ENCODE measurements around the gene FAM53B.

The FAM53B gene

GRCh38 chr10:124658591-124659242 is 85.5 kb downstream of the FAM53B start:
- no peak for FAIRE-seq

DNA sequence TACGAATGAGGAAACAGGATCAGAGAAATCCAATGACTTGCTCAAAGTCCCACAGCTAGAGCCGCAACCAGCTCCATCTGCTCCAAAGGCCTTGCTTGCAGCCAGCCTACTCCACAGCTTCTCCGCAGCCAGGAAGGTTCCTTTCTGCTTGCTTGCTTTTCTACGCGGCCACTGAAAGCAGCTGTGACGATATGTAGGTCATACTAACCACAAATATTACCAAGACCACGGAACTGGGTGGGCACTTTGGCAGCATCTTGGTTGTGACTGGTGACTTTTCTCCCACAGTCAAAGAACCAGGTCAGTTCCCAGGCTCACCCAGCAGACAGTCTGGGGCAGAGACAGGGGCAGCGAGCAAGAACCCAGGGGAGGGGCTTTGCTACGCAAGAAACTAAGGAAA is 86.4 kb downstream of the FAM53B start:
- FAIRE-seq = no peak

- no peak for FAIRE-seq
Observed at GRCh38 chr10:124656541-124656940, 87.6 kb downstream of the FAM53B start.

- no peak for FAIRE-seq
Observed at GRCh38 chr10:124656113-124656490, 88.1 kb downstream of the FAM53B start.

DNA sequence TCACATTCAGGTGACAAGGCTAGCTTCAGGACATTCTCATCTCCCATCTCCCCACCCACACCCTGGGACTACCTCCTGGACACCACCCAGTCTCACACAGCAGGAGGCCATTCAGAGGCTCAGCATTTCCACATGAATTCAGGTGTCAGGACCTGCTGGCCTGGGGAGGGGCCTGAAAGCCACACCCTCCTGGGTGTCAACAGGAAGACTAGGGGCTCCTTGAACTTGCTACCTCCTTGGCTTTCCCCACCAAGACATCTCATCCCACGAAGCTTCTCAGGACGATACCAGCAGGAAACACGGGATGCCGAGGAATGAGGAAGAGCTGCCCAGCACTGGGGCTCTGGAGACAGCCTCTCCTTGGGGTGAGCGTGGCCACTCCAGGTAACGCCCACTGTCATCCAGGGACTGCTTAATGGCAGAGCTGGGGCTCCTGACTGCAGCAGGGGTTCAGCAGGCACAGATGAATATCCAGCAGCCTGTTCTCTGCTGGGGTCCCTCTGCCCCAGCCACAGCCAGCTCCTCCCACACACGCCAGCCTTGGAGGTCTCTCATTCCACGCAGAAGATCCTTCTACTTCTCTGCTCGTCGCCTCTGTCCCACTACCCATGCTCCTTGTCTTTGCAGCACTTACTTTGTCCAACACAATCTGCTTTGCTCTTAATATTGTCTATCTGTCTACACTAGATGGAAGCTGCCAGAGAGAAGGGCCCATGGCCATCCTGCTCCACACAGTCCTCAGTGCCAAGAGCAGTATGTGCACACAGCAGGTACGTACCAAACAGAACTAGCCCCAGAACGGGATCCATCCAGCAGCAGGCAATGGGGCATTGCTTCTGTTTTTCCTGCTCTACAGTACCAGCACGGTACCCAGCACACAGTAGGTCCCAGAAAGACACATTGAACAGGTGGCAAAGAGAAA is 88.7 kb downstream of the FAM53B start:
- no peak for FAIRE-seq

DNA sequence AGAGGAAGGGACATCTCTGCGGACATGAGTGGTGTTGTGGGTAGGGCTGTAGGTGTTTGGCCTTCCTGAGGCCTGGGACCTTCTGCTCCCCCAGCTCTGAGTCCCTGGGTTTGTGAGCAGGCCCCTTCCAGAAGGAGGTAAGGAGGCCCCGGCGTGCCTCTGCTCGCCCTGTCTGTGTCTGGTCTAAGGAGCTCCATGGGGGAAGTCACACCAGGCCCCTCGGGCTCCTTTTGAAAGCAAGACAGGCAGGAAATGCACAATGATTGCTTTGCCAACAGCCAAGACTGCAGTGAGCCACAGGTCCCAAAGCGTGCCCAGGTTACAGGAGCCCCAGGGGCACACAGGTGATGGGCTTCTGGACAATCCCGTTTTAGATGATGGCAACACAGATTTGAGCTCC is 89.5 kb downstream of the FAM53B start:
- no peak for FAIRE-seq

DNA sequence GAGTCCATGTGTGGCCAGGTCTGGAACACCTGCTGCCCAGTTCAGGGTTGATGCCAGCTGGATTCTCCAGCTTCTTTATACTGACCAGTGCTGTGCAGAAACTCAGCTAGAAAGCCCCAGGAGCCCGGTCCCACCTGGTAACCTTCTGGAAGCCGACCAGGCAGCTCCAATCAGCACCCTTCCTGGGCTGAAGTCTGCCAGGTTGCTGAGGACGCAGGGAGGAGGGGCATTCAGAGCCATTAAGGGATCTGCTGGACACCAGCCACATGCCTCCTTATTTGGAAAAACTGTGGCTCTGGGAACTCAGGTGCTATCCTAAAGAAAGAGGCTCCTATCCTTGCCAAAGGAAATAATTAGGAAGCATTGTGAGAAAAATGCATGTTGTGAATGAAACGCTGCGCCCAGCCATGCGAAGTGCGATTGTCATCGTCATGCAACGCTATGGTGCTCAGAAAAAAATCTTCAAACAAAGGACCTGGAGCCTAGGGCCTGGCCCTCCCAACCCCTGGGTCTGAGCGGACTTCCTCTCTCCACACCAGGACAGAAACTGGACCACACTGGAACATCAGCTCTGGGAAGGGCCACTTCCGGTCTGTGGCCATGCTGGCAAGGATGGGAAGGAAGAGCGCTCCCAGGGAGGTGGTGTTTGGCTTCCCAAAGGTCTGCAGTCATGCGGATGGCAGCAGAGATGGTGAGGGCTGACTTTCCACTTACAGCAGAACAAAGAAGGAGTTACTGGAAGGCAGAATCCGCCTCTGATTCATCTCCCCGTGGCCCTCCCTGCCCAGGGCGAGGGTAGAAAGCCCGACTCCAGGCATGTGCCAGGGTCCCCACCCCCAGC is 90.1 kb downstream of the FAM53B start:
- no peak for FAIRE-seq

- no peak for FAIRE-seq
Observed at GRCh38 chr10:124653311-124653710, 90.9 kb downstream of the FAM53B start.

- no peak for FAIRE-seq
Observed at GRCh38 chr10:124652701-124653100, 91.5 kb downstream of the FAM53B start.

DNA sequence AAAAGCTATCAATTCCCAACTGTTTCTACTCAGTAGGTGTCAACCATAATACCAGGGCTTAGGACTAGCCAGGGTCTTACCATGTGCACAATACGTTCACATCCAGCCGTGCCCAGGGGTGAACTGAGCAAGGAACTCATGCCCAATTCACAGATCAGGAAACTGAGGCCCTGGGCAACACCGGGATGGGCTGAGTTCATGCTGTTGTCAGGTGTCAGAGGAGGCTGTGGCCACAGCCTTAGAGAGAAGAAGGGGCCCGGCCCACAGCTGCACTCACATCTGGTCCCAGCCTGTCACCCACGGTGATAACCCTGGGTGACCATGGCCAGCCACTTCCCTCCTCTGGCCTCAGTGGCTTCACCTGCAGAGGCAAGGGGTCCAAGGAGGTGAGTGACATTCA is 92.0 kb downstream of the FAM53B start:
- no peak for FAIRE-seq

DNA sequence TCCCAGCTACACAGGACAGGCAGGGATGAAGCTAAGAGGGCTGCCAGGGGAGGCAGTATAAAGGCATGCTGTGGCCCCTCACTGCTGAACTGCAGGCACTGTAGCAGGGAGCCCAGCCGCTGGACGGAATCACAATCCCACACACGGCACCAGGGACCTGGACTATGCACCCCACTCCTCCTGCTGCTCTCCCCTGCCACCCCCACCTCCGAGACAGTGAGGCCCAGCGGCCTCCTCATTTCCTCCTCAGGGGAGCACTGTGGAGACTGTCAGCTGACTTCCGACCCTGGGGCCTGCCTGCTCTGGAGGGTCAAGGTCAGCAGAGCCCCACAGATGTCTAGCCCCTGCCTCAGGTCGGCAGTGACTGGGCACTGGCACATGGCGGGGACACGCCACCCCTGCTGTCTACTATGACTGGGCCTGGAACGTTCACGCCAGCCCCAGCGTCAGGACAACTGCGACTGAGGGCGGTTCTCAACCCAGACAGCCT is 92.7 kb downstream of the FAM53B start:
- no peak for FAIRE-seq

GRCh38 chr10:124650820-124651401 is 93.3 kb downstream of the FAM53B start:
- no peak for FAIRE-seq

GRCh38 chr10:124650263-124650662 is 93.9 kb downstream of the FAM53B start:
- no peak for FAIRE-seq

DNA sequence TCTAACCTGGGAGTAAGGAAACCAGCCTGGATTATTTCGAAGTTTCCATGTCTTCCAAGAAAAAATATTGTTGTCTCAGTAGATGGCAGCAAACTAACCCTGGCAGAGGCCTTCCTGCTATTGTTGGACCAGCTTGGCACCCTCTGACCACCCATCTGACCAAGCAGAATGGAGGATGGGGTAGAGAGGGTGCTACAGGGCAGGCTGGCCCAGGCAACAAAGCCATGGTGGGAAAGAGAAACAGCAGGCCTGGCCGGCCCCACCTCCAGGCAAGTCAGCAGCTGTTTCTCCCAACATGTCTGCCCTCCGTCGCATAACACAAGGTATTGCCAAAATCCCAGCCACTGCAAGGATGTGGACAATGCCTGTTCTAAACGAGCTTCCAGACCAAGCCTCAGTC is 95.0 kb downstream of the FAM53B start:
- no peak for FAIRE-seq

DNA sequence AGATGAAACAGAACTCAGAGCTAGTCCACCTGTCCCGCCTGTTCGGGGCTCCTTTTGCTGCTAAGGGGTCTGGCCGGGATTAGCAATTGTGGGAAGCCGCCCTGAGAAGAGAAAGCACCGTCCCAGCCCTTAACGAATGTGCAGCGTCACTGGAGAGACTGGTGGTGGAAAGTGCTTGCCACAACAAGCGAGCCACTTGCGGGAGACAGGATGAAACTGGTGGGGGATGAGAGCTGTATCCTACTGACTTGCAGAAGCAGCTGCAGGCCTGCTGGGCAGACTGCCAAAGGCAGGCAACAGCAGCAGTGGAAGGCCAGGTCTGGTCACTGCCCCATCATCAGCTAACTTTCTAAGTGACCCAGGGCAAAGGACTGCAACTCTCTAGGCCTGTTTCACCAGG is 95.4 kb downstream of the FAM53B start:
- FAIRE-seq = no peak

GRCh38 chr10:124648131-124648475 is 96.1 kb downstream of the FAM53B start:
- FAIRE-seq = no peak

DNA sequence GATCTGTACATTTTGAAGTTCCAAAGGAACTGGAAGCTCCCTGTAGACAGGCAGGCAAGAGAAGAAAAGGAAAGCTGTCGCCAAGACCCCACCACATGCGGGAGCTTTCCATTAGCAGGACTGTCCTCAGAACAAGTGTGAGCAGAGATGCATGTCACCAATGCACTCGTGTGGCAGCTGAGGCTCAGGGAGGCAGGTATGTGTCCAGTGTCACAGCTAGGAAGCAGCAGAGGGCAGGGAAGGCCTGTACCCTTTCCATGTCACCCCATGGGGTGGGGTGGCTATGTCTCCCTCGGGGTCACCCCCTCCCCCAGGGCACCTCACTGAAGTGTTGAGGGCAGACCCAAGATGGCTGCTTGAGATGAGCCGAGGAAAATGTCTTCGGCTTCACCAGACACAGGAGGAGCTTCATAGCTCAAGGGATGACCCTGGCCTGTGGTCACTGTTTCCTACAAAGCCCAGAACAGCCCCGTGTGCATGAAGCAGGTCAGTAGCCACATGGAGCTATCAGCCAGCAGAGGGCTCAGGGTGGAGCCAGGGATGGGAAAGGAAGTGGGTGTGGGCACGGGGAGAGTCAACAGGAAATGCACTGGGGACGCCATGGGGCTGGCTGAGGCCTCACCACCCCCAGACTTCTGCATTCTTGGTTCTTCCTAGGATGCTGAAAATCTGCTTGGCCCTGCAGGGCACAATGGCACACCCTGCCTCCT is 96.6 kb downstream of the FAM53B start:
- FAIRE-seq = no peak

GRCh38 chr10:124646483-124647352 is 97.5 kb downstream of the FAM53B start:
- FAIRE-seq = no peak

DNA sequence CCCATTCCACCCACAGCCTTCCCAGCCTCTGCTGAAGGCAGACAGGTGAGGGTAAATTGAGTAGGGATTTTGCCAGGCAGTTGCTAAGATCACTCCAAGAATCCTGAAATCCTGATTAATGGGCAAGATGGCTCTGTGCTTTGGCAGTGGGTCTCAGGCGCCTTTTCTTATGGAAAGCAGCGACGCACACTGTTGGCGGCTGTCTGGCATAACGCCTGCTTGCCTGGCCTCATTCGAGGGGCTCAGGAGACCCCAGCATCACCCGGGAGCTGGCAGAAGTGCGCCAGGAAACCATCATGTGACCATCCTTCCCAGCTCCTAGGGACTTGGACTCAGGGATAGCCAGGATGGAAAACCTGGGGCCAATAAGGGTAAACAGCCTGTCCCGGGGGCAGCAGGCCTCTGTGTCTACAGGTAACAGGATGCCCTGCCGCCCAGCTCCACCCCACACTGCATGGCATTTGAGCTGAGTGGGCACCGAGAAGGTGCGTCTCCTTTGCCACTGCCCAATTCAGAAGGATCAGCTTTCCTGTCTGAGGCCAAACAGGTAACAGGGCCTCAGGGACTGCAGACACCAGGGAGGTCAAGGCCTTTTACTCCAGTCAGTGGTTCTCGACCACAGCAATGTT is 98.6 kb downstream of the FAM53B start:
- no peak for FAIRE-seq

- no peak for FAIRE-seq
Observed at GRCh38 chr10:124644771-124645415, 99.3 kb downstream of the FAM53B start.

All from islet of Langerhans (tissue), 1 donor.